ENCODE measurements around the gene DTX3L. TPM values are rescaled to one million over a fixed set of nuclear protein-coding genes. Genes with fewer than 3 reads are reported as not detected.

The DTX3L gene
- total RNA-seq, 1 donor from 2014 or later: 67.5 TPM

- Histone ChIP-seq H3K4me3 (no peak overlapping the region), H3K4me1 (no peaks in the 10 kb centered on the region), H3K27ac (no peak overlapping the region), H3K27me3 (no peaks in the 10 kb centered on the region), H3K9me3 (no peaks in the 10 kb centered on the region), H3K36me3 (no peaks in the 10 kb centered on the region)
- DNase-seq (no peak), ATAC-seq (peak; percentile 16)
- no peak for TF ChIP-seq CTCF (IDR thresholded peaks at IDR 0.05)
- intact Hi-C loops (cut with DNase I): no loop called here
Measured at GRCh38 chr3:122620399-122620798, 56.3 kb downstream of the DTX3L start.

GRCh38 chr3:122621112-122621511, 57.0 kb downstream of the DTX3L start:
- H3K36me3 ChIP-seq: no peaks in the 10 kb centered on the region
- no peak for TF ChIP-seq CTCF (IDR thresholded peaks at IDR 0.05)
- ATAC-seq (no peak), DNase-seq (no peak)
- H3K4me3 ChIP-seq: no peak overlapping the region
- no peak overlapping the region for H3K27ac ChIP-seq
- intact Hi-C loops (cut with DNase I): no loop called here
- H3K27me3 ChIP-seq: no peaks in the 10 kb centered on the region
- no peaks in the 10 kb centered on the region for H3K4me1 ChIP-seq
- no peaks in the 10 kb centered on the region for H3K9me3 ChIP-seq

- no peaks in the 10 kb centered on the region for H3K4me1 ChIP-seq
- no peaks in the 10 kb centered on the region for H3K27me3 ChIP-seq
- DNase-seq: no peak
- no peak for ATAC-seq
- H3K9me3 ChIP-seq: no peaks in the 10 kb centered on the region
- intact Hi-C loops (cut with DNase I): no loop called here
- no peak for TF ChIP-seq CTCF (IDR thresholded peaks at IDR 0.05)
- H3K27ac ChIP-seq: no peak overlapping the region
- H3K36me3 ChIP-seq: no peaks in the 10 kb centered on the region
- no peak overlapping the region for H3K4me3 ChIP-seq
Measured at GRCh38 chr3:122623031-122623829, 59.1 kb downstream of the DTX3L start.

Other genes starting within 250 kb of the DTX3L start
- gene CSTA, start 239.1 kb upstream of the DTX3L start, total RNA-seq: 22.3 TPM
- gene MIX23, start 181.1 kb upstream of the DTX3L start, total RNA-seq: 20.9 TPM
- 31.0 TPM for gene FAM162A, start 180.2 kb upstream of the DTX3L start, total RNA-seq
- 5.1 TPM for gene WDR5B, start 148.3 kb upstream of the DTX3L start, total RNA-seq
- 60.4 TPM for gene KPNA1, start 49.4 kb upstream of the DTX3L start, total RNA-seq
- gene PARP9, start within 50 bp of the DTX3L start, total RNA-seq: 70.8 TPM
- gene PARP15, start 13.3 kb downstream of the DTX3L start, total RNA-seq: 9.7 TPM
- gene PARP14, start 116.5 kb downstream of the DTX3L start, total RNA-seq: 131 TPM
- 15.1 TPM for gene HSPBAP1, start 229.5 kb downstream of the DTX3L start, total RNA-seq
- gene SLC49A4, start 230.7 kb downstream of the DTX3L start, total RNA-seq: 14.2 TPM

Measured in upper lobe of right lung (tissue), 1 donor.